Endothelial cell of umbilical vein (primary cell): ENCODE results near the gene EIF4E3.

Experiments used
- CTCF ChIP-seq, 2 donors: IDR thresholded peaks; 1 replicate in 1 of 2; 2 replicates in 1 of 2; pipeline ENCODE4 v1.5.1; 2011; ENCODE audit warnings: low read length in 2 of 2, mild to moderate bottlenecking in 2 of 2, moderate library complexity in 2 of 2, control low read depth in 1 of 2, inconsistent platforms in 1 of 2, low read depth in 1 of 2; ENCODE audit not compliant: insufficient read depth in 1 of 2; ENCODE audit errors: extremely low read depth in 1 of 2
- EZH2 ChIP-seq: IDR thresholded peaks from 2 replicates; pipeline ENCODE4 v1.6.1; 2012; ENCODE audit warnings: borderline replicate concordance, low read depth, mild to moderate bottlenecking, moderate library complexity, low read length, inconsistent platforms; ENCODE audit not compliant: severe bottlenecking
- JUN ChIP-seq: IDR thresholded peaks from 2 replicates; pipeline ENCODE4 v1.6.1; 2011; ENCODE audit warnings: borderline replicate concordance, low read depth; ENCODE audit not compliant: insufficient read length, insufficient read depth
- MYC ChIP-seq: IDR thresholded peaks from one replicate; pipeline ENCODE4 v1.6.1; 2011; ENCODE audit warnings: mild to moderate bottlenecking, low read depth, low read length
- POLR2A ChIP-seq: IDR thresholded peaks from 2 replicates; pipeline ENCODE4 v1.6.1; 2012; ENCODE audit warnings: low read depth, mild to moderate bottlenecking, control low read depth, low read length
- POLR2AphosphoS5 ChIP-seq: IDR thresholded peaks from 2 replicates; pipeline ENCODE4 v1.6.1; 2012; ENCODE audit warnings: low read depth, mild to moderate bottlenecking, control low read depth, low read length, moderate library complexity; ENCODE audit not compliant: insufficient read depth
- TF ChIP-seq, protein P1 (sequence below): IDR thresholded peaks from 2 replicates; pipeline ENCODE4 v1.6.1; 2011; ENCODE audit not compliant: insufficient read depth, insufficient read length

- TF ChIP-seq CTCF (IDR thresholded peaks at IDR 0.05; ENCODE audit: extremely low read depth in 1 of 2, insufficient read depth in 1 of 2, low read depth in 1 of 2, low read length in 2 of 2) (no peak), EZH2 (no peak), POLR2AphosphoS5 (no peak), POLR2A (no peak), JUN (no peak), MYC (no peak)
- TF ChIP-seq, protein P1, sequence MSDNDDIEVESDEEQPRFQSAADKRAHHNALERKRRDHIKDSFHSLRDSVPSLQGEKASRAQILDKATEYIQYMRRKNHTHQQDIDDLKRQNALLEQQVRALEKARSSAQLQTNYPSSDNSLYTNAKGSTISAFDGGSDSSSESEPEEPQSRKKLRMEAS: no peak
Observed at GRCh38 chr3:71672340-71672739, 52.9 kb downstream of the EIF4E3 start.
